ENCODE results near the gene TAT. TPM values are rescaled to one million over a fixed set of nuclear protein-coding genes. Genes with fewer than 3 reads are reported as not detected.

Gene TAT
- not detected in 2 replicates for total RNA-seq

DNA sequence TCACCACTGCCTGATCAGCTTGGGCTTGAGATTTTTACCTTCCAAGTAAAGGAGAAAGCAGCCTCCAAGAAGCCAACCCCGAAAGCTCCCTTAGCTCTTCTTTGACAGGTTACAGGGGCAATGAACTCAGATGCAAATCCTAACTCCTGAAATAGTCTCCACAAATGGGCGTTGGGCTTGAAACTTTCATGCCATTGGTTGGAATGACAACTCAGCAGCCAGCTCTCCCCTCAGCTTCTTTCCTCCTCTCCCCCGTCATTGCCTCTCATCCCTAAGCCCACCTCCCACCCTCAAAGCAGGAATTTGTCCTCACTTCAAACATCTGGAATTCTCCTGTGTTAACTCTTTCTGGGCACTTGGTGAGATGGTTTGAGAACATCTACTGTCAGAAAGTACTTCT lies at the start of gene TAT:
TAT (minus strand) TSS at position 122 of the 400 bp plus-strand sequence. CDS start 677 bp downstream, outside the sequence.

DNA sequence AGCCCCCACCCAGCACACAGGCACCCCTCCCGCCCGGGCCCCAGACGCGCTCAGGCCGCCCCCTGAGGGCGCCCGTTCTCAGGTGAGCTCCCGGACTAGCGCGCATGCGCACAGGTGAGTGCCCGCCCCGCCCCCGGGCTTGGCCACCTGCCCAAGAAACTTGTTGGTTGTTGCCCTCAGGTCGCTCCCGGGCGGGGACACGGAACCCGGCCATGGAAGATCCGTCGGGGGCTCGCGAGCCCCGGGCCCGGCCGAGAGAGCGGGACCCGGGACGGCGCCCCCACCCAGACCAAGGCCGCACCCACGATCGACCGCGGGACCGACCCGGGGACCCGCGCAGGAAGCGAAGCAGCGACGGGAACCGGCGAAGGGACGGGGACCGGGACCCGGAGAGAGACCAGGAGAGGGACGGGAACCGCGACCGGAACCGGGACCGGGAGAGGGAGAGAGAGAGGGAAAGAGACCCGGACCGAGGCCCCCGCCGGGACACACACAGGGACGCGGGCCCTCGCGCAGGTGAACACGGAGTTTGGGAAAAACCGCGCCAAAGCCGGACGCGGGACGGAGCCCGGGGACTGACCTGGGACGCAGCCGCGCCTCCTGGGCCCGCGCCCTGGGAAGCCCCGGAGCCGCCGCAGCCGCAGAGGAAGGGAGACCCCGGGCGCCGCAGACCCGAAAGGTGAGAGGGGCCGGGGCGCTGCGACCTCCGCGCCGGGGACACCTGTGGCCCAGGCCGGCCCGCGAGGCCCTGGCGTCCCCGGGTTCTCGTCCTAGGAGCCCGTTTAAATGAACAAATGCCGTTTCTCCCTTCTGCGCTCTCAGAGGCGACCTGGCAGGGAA lies 49.3 kb upstream of the TAT start, which contains the start of gene MARVELD3:
MARVELD3 (plus strand) TSS at position 167 of the 840 bp plus-strand sequence; CDS start at position 213, 46 bp downstream.

DNA sequence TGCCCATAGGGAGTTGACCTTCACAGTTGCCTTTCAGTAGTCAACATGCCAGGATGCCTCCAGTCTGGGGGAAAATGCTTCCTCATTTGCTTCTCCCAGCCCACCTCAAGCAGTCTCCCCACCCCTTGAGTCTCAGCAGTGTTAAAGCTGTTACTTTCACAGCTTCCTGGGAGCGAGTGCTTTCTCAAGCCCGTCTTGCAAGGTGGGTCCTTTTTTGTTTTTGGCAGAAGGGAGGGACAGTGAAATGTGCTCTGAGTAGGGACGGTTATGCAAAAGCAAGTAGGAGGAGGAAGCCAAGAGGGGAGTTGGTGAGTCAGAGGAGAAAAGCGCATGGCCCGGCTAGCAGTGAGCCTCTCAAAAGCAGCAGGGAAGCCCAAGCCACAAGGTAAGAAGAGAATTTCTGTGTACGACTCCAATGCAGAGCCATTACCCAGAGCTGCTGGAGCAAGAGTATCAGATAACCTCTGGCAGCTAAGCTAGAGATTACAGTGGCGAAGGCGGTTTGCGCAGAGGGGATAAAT lies 50.7 kb downstream of the TAT start, which contains the start of gene CHST4:
CHST4 (plus strand) TSS at position 316 of the 521 bp plus-strand sequence. CDS start 10,252 bp downstream, outside the sequence.

Other genes starting within 250 kb of the TAT start
- gene CALB2, start 218.4 kb downstream of the TAT start, total RNA-seq, result not detected in 2 replicates
- under 0.01 TPM in 1 of 2 replicates, not detected in the other for gene TLE7, start 135.0 kb downstream of the TAT start, total RNA-seq
- gene ZNF23, start 114.8 kb downstream of the TAT start, total RNA-seq, result 3.5 and 5.2 TPM in 2 replicates
- gene ZNF19, start 87.8 kb downstream of the TAT start, total RNA-seq, result 1.8 and 2.3 TPM in 2 replicates
- not detected in 2 replicates for gene CHST4, start 50.7 kb downstream of the TAT start, total RNA-seq
- not detected in 2 replicates for gene MARVELD3, start 49.1 kb upstream of the TAT start, total RNA-seq
- gene PHLPP2, start 147.6 kb upstream of the TAT start, total RNA-seq, result 4.5 and 6.8 TPM in 2 replicates
- 48.1 and 61.7 TPM in 2 replicates for gene AP1G1, start 231.7 kb upstream of the TAT start, total RNA-seq